BLaER1 treated with 17β-estradiol and CSF1 and Interleukin-3, amounts not matched to agents 10 nM and 100 nM (cell line): ENCODE results near the gene ASB1.

ENCODE experiments used
- H3K27ac ChIP-seq, 11 experiments: shearing (Covaris generic); formaldehyde crosslinking; 2 replicates each; pipeline ENCODE4 v1.8.1; 2022
- H3K27me3 ChIP-seq, 11 experiments: shearing (Covaris generic); formaldehyde crosslinking; 2 replicates each; pipeline ENCODE4 v1.8.1; 2022
- H3K36me3 ChIP-seq, 11 experiments: shearing (Covaris generic); formaldehyde crosslinking; 2 replicates each; pipeline ENCODE4 v1.8.1; 2022
- H3K4me1 ChIP-seq, 10 experiments: shearing (Covaris generic); formaldehyde crosslinking; 2 replicates each; pipeline ENCODE4 v1.8.1; 2022
- H3K4me2 ChIP-seq, 11 experiments: shearing (Covaris generic); formaldehyde crosslinking; 2 replicates each; pipeline ENCODE4 v1.8.1; 2022
- H3K4me3 ChIP-seq, 10 experiments: shearing (Covaris generic); formaldehyde crosslinking; 2 replicates each; pipeline ENCODE4 v1.8.1; 2022
- H3K9ac ChIP-seq, 11 experiments: shearing (Covaris generic); formaldehyde crosslinking; 2 replicates each; pipeline ENCODE4 v1.8.1; 2022
- H3K9me3 ChIP-seq, 11 experiments: shearing (Covaris generic); formaldehyde crosslinking; replicated peaks in 1 of 11; 2 replicates each; pipeline ENCODE4 v1.8.1; 2022
- H4K20me1 ChIP-seq, 11 experiments: shearing (Covaris generic); formaldehyde crosslinking; 2 replicates each; pipeline ENCODE4 v1.8.1; 2022
- Cebpa-rat ChIP-seq, 11 experiments: shearing (Covaris generic); IDR thresholded peaks; 2 replicates each; pipeline ENCODE4 v1.8.1; 2022

The ASB1 gene

DNA sequence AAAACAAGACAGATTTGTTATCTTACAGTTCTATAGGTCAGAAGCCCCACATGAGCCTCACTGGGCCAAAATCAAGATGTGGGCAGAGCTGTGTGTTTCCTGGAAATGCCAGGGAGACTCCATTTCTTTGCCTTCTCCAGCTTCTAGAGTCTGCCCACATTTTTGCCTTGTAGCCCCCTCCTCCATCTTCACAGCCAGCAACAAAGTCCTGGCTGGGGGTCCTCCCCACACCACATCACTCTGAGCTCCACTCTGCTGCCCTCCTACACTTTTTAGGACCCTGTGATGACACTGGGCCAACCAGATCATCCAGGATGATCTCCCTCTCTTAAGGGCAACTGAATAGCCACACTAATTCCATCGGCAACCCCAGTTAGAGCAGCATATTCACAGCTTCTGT lies 34.3 kb downstream of the ASB1 start:
- no peak overlapping the region for H3K27ac ChIP-seq
- H3K4me3 ChIP-seq, result no peak overlapping the region
- TF ChIP-seq Cebpa-rat (IDR thresholded peaks at IDR 0.05), result no peak
- H3K4me2 ChIP-seq, result no peak overlapping the region
- H3K27me3 ChIP-seq, result no peaks in the 10 kb centered on the region
- peaks cover 0 to under 1% (median 0%) of the 10 kb centered on the region in 11 experiments; a peak in 1 of 22 replicates for H3K36me3 ChIP-seq
- peaks cover 0 to 5% (median 0%) of the 10 kb centered on the region in 10 experiments; a peak in 2 of 20 replicates for H3K4me1 ChIP-seq
- H4K20me1 ChIP-seq, result no peaks in the 10 kb centered on the region; a peak in 1 of 22 replicates
- H3K9ac ChIP-seq, result no peak overlapping the region
- peaks cover 16 to 21% (median 18%) of the 10 kb centered on the region in 11 experiments for H3K9me3 ChIP-seq

DNA sequence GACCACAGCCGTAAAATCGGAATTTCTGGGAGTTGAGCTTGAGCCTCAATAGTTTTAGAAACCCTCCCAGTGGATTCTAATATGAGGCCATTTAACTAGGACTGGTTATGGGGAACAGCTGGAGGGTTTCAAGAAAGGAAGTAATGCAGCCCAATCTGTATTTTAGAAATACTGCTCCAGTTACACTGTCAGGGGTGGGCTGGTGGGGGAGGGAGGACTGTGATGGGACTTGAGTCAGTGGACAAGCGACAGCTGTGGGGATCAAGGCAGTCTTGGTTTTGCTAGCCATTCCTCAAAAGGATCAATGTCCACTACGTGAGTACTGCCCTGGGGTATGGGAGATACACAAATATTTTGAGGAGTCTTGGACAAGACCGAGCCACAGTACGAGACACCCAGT lies 34.8 kb downstream of the ASB1 start:
- Histone ChIP-seq H3K9ac (no peak overlapping the region), H4K20me1 (no peaks in the 10 kb centered on the region; a peak in 1 of 22 replicates), H3K9me3 (peaks cover 12 to 17% (median 14%) of the 10 kb centered on the region in 11 experiments), H3K4me3 (no peak overlapping the region), H3K36me3 (no peaks in the 10 kb centered on the region; a peak in 1 of 22 replicates), H3K27ac (no peak overlapping the region), H3K4me1 (peaks cover 0 to 5% (median 0%) of the 10 kb centered on the region in 10 experiments; a peak in 2 of 20 replicates), H3K4me2 (no peak overlapping the region), H3K27me3 (no peaks in the 10 kb centered on the region)
- TF ChIP-seq Cebpa-rat (IDR thresholded peaks at IDR 0.05), result no peak

- Histone ChIP-seq H3K27ac (no peak overlapping the region), H3K4me3 (no peak overlapping the region), H4K20me1 (no peaks in the 10 kb centered on the region; a peak in 1 of 22 replicates), H3K36me3 (no peaks in the 10 kb centered on the region; a peak in 1 of 22 replicates), H3K9me3 (peaks cover 7 to 13% (median 10%) of the 10 kb centered on the region in 11 experiments), H3K27me3 (no peaks in the 10 kb centered on the region), H3K4me1 (peaks cover 0 to 5% (median 0%) of the 10 kb centered on the region in 10 experiments; a peak in 2 of 20 replicates), H3K9ac (no peak overlapping the region), H3K4me2 (no peak overlapping the region)
- no peak for TF ChIP-seq Cebpa-rat (IDR thresholded peaks at IDR 0.05)
These were observed 35.2 kb downstream of the ASB1 start for GRCh38 chr2:238461916-238462315.

DNA sequence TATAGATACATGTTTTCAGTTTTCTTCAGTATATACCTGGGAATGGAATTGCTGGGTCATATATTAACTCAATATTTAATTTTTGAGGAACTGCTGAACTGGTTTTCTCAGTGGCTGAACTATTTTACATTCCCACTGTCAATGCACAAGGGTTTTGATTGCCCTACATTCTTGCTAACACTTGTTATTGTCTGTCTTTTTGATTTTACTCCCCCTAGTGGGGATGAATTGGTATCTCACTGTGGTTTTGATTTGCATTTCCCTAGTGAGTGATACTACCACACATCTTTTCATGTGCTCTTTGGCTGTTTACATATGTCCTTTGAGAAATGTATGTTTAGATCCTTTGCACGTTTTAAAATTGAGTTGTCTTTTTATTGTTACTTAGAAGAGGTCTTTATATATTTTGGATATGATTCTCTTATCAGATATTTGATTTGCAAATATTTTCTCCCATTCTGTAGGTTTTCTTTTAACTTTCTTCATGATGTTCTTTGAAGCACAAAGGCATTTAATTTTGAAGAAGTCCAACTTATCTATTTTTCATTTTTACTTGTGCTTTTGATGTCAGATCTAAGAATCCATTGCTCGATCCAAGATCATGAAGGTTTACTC lies 36.2 kb downstream of the ASB1 start:
- no peak overlapping the region for H3K9ac ChIP-seq
- H3K27me3 ChIP-seq, result no peaks in the 10 kb centered on the region
- peaks cover 0 to 7% (median under 1%) of the 10 kb centered on the region in 11 experiments; a peak in 7 of 22 replicates for H3K9me3 ChIP-seq
- H3K4me2 ChIP-seq, result no peak overlapping the region
- H3K27ac ChIP-seq, result no peak overlapping the region
- H3K36me3 ChIP-seq, result no peaks in the 10 kb centered on the region; a peak in 1 of 22 replicates
- peaks cover 0 to 5% (median 0%) of the 10 kb centered on the region in 10 experiments; a peak in 2 of 20 replicates for H3K4me1 ChIP-seq
- TF ChIP-seq Cebpa-rat (IDR thresholded peaks at IDR 0.05), result no peak
- H3K4me3 ChIP-seq, result no peak overlapping the region
- H4K20me1 ChIP-seq, result no peaks in the 10 kb centered on the region; a peak in 1 of 22 replicates

DNA sequence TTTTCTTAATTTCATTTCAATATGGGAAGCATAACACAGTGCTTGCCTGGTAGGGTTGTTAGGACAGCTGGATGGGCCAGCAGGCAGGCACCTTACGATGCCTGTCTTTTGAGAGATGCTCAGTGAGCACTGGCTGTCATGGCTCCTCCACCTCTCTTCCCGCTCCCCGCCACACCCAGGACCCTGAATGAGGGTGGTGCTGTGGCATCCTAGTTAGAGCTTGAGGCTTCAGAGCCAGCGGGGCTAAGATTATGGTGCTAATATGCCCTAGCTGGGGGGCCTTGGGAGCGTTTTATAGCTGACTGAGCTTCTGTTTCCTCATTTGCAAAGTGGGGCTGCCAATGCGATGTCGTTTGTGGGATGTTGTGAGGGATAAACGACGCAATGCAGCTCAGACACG lies 37.7 kb downstream of the ASB1 start:
- Histone ChIP-seq H3K27ac (no peak overlapping the region), H3K4me2 (no peak overlapping the region), H3K9me3 (peaks cover 12 to 18% (median 14%) of the 10 kb centered on the region in 11 experiments; a peak in 21 of 22 replicates), H3K4me3 (no peak overlapping the region), H4K20me1 (no peaks in the 10 kb centered on the region; a peak in 1 of 22 replicates), H3K9ac (no peak overlapping the region), H3K4me1 (peaks cover 0 to 5% (median 0%) of the 10 kb centered on the region in 10 experiments; a peak in 2 of 20 replicates), H3K36me3 (no peaks in the 10 kb centered on the region; a peak in 1 of 22 replicates), H3K27me3 (no peaks in the 10 kb centered on the region)
- TF ChIP-seq Cebpa-rat (IDR thresholded peaks at IDR 0.05), result no peak

- H3K36me3 ChIP-seq, result no peaks in the 10 kb centered on the region; a peak in 1 of 22 replicates
- H3K27ac ChIP-seq, result no peak overlapping the region
- no peak overlapping the region for H3K4me2 ChIP-seq
- no peak for TF ChIP-seq Cebpa-rat (IDR thresholded peaks at IDR 0.05)
- H3K4me3 ChIP-seq, result no peak overlapping the region
- H3K9me3 ChIP-seq, result peaks cover 16 to 28% (median 24%) of the 10 kb centered on the region in 11 experiments; a peak in 21 of 22 replicates
- H3K4me1 ChIP-seq, result peaks cover 0 to 5% (median 0%) of the 10 kb centered on the region in 10 experiments; a peak in 2 of 20 replicates
- no peaks in the 10 kb centered on the region for H3K27me3 ChIP-seq
- no peak overlapping the region for H3K9ac ChIP-seq
- no peaks in the 10 kb centered on the region for H4K20me1 ChIP-seq
These were observed 38.9 kb downstream of the ASB1 start for GRCh38 chr2:238465487-238466242.

- no peak for TF ChIP-seq Cebpa-rat (IDR thresholded peaks at IDR 0.05)
- Histone ChIP-seq H3K4me3 (no peak overlapping the region), H4K20me1 (no peaks in the 10 kb centered on the region), H3K9ac (no peak overlapping the region), H3K27ac (no peak overlapping the region), H3K4me2 (no peak overlapping the region), H3K9me3 (peaks cover 16 to 31% (median 24%) of the 10 kb centered on the region in 11 experiments; a peak in 21 of 22 replicates), H3K27me3 (no peaks in the 10 kb centered on the region), H3K36me3 (no peaks in the 10 kb centered on the region; a peak in 1 of 22 replicates), H3K4me1 (peaks cover 0 to 5% (median 0%) of the 10 kb centered on the region in 10 experiments; a peak in 2 of 20 replicates)
These were observed 39.6 kb downstream of the ASB1 start for GRCh38 chr2:238466243-238466756.

- H3K36me3 ChIP-seq, result no peaks in the 10 kb centered on the region; a peak in 2 of 22 replicates
- H4K20me1 ChIP-seq, result no peaks in the 10 kb centered on the region
- no peak overlapping the region for H3K4me2 ChIP-seq
- no peak for TF ChIP-seq Cebpa-rat (IDR thresholded peaks at IDR 0.05)
- no peaks in the 10 kb centered on the region for H3K27me3 ChIP-seq
- peaks cover 0 to 5% (median 0%) of the 10 kb centered on the region in 10 experiments; a peak in 2 of 20 replicates for H3K4me1 ChIP-seq
- no peak overlapping the region for H3K27ac ChIP-seq
- peaks cover 23 to 38% (median 31%) of the 10 kb centered on the region in 11 experiments for H3K9me3 ChIP-seq
- no peak overlapping the region for H3K9ac ChIP-seq
- H3K4me3 ChIP-seq, result no peak overlapping the region
These were observed 40.3 kb downstream of the ASB1 start for GRCh38 chr2:238467062-238467461.

- no peak overlapping the region for H3K27ac ChIP-seq
- no peak overlapping the region for H3K4me2 ChIP-seq
- no peaks in the 10 kb centered on the region; a peak in 3 of 22 replicates for H3K36me3 ChIP-seq
These were observed 41.1 kb downstream of the ASB1 start for GRCh38 chr2:238467792-238468191.

More at GRCh38 chr2:238467792-238468191, 41.1 kb downstream of the ASB1 start:
- Histone ChIP-seq H3K27me3 (no peaks in the 10 kb centered on the region), H3K9ac (no peak overlapping the region), H4K20me1 (no peaks in the 10 kb centered on the region), H3K4me3 (no peak overlapping the region), H3K9me3 (peaks cover 30 to 46% (median 38%) of the 10 kb centered on the region in 11 experiments), H3K4me1 (peaks cover 0 to 5% (median 0%) of the 10 kb centered on the region in 10 experiments; a peak in 2 of 20 replicates)
- no peak for TF ChIP-seq Cebpa-rat (IDR thresholded peaks at IDR 0.05)
